ENCODE results near the gene MAP3K10. TPM values are rescaled to one million over a fixed set of nuclear protein-coding genes. Genes with fewer than 3 reads are reported as not detected.
"Not testable (repeated sequence)": the region's sequence is repeated elsewhere in the genome, so short reads cannot be mapped to it uniquely, and the experiment has no call there.

The MAP3K10 gene
- total RNA-seq, 1 donor from 2014 or later, result 5.5 TPM

DNA sequence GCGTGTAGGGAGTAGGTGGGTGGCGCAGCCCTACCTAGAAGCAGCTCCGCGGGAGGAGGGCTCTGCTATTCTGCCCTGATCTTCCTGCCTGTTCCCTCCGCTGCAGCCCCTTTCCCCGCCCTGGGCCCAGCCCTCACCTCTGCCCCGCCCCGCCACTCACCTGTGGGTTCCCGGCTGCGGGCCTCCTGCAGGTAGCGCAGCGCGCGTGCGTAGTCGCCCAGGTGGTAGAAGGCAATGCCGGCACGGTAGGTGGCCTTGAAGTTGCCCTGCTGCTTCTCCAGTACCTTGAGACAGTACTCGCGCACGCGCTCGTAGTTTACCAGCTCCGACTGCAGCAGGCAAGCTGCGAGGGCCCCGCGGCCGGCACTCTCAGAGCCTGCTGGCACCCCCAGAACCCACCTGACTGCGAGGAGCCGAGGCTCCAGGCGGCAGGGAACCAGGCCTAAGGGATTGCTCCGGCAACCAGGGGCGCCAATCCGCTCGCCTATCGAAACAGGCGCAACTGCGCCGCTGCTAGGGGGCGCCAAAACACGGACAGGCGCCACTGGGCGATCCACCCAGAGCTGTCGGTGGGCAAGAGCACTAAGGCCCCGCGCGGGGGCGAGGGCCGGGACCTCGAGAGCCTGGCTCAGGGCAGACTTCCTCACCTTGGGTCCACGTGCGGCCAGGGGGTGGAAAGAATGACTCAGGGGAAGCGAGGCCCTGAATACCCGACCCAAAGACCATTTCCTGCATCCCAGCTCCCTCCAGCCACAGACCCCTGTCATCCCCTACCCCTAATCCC is 26.0 kb downstream of the MAP3K10 start:
- DNase-seq (ENCODE audit: low read depth, low spot score), result no peak

DNA sequence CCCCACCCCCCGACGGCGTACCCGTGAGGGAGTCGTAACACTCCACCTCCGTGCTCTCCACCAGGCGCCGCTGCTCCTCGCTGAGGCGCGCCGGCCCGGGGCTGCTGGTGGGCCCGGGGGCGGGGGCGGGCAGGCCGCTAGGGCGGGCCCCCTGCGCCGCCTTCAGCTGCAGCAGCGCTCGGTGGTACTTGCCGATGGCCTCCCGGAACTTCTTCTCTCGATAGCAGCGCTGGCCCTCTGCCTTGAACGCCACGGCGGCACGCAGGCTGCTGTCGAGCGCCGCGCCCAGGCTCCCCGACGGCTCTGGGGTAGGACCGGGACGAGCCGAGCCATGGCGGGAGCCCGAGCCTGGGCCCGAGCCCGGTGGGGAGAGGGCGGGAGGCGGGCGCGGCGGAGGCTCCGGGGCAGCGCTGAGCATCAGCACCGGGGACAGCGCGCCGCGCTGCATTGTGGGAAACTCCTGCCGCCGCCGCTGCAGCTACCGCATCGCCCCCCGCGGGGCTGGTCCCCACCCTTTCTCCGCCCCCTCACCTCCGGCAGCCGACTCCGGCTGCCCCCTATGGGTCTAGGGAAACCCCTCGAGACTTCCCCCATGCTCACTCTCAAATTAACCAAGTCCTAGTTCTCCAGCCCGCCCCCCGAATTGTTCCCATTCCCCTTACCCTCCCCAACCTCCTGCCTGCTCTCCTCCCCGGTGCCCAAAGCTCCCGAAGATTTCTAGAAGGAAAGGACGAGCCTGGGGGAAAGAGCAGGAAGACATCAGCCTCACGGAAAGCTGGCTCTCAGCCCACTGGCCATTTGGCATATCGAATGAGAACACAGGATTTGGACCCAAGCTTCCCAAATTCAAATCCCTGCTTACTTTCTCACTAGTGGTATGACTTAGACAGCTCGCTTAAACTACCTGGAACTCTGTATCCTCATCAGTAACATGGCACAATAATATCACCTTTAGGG is 27.0 kb downstream of the MAP3K10 start, which contains the start of gene TTC9B:
TTC9B (minus strand) TSS at position 451 of the 957 bp plus-strand sequence; CDS start at position 448, 3 bp downstream.
- DNase-seq (ENCODE audit: low read depth, low spot score), result no peak

- not testable (repeated sequence) for DNase-seq (ENCODE audit: low read depth, low spot score)
These were observed 27.8 kb downstream of the MAP3K10 start for GRCh38 chr19:40219029-40219428.

GRCh38 chr19:40219721-40220276 is 28.6 kb downstream of the MAP3K10 start:
- peak; percentile 30 for DNase-seq (ENCODE audit: low read depth, low spot score)

- DNase-seq (ENCODE audit: low read depth, low spot score), result no peak
These were observed 29.4 kb downstream of the MAP3K10 start for GRCh38 chr19:40220674-40221073.

DNA sequence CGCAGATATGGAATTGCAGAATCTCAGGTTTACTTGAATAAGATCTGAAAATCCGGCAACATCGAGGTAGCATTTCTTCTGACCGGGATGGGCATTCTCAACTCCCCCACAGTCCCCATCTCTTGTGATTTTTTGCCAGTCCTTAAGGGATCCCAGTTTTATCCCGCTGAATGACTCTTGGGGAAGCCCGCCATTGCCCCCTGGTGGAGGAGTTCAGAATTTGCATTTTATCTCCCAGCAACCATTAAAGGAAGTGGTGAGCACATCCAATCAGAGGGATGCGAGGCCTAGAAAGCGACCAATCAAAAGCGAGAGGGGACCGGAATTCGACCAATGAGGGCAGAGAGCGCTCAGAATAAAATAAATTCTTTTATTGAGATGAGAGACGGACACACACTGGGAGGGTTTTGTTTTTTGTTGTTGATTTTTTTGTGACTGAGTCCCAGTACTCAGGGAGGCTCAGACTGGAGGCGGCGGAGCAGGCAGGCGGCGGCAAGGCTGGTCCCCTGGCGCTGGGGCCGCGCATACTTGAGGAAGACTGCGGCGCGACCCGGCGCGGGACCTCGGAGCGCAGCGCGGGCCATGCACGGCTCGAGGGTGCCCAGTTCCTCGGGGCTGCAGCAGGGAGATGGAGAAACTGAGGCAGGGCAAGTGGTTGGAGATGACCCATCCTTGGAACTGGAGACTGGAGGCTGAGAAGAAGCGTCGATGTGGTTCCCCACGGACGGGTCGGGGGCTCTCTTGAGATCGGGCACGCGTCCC is 30.8 kb downstream of the MAP3K10 start:
- DNase-seq (ENCODE audit: low read depth, low spot score), result peak; percentile 76

- DNase-seq (ENCODE audit: low read depth, low spot score), result no peak
These were observed 32.1 kb downstream of the MAP3K10 start for GRCh38 chr19:40223135-40223822.

GRCh38 chr19:40224342-40225150 is 33.3 kb downstream of the MAP3K10 start:
- DNase-seq (ENCODE audit: low read depth, low spot score), result no peak

- no peak for DNase-seq (ENCODE audit: low read depth, low spot score)
These were observed 34.4 kb downstream of the MAP3K10 start for GRCh38 chr19:40225440-40226305.

- no peak for DNase-seq (ENCODE audit: low read depth, low spot score)
These were observed 37.1 kb downstream of the MAP3K10 start for GRCh38 chr19:40228346-40228745.

DNA sequence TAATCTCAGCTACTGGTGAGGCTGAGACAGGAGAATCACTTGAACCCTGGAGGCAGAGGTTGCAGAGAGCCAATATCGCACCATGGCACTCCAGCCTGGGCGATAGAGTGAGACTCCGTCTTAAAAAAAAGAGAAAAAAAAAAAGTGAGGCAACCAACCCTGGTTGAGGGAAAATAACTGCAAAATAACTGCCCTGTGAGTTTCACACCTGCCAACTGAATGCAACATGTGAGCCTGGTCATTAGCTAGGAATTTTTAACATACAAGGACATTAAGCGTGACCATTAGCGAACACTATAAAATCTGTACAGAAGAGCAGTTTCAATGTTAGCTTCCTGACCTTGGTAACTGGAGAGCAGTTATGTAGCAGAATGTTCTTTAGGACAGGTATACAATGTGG is 37.6 kb downstream of the MAP3K10 start:
- no peak for DNase-seq (ENCODE audit: low read depth, low spot score)

DNA sequence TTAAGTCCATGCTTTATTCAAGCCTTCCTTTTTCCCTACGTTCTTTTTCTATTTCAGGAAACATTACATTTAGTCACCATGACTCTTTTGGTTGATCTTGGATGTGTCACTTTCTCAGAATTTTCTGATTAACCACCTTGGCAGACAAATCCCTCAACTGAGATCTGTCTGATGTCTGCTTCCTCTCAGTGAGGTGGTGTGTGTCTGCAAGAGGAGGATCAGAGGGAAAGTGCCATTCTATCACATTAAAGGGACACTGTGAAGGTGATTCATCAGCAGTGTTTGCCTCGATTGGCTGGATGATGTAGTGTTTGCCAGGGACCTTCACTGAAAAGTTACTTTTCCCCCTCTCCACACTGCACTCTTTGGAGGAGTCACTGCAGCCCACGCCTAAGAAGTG is 38.3 kb downstream of the MAP3K10 start:
- no peak for DNase-seq (ENCODE audit: low read depth, low spot score)

GRCh38 chr19:40229926-40230417 is 38.7 kb downstream of the MAP3K10 start:
- DNase-seq (ENCODE audit: low read depth, low spot score), result no peak

DNA sequence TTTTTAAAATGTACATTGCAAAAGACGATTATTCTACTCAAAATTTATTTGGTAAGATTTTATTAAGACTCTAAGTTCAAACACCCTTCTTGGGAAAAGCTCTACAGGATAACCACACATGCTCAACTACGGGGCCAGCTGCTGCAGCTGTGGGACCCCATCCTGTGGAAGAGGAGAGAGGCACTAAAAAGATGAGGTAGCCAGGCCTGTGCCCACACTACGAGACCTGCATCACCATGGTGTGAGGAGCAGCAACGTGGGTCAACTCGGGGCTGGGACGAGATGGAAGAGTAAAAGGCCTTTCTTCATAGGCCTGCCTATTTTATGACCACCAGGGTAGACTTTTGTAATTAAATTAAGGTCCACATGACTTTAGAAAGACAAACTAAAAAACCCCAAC is 39.8 kb downstream of the MAP3K10 start:
- no peak for DNase-seq (ENCODE audit: low read depth, low spot score)

DNA sequence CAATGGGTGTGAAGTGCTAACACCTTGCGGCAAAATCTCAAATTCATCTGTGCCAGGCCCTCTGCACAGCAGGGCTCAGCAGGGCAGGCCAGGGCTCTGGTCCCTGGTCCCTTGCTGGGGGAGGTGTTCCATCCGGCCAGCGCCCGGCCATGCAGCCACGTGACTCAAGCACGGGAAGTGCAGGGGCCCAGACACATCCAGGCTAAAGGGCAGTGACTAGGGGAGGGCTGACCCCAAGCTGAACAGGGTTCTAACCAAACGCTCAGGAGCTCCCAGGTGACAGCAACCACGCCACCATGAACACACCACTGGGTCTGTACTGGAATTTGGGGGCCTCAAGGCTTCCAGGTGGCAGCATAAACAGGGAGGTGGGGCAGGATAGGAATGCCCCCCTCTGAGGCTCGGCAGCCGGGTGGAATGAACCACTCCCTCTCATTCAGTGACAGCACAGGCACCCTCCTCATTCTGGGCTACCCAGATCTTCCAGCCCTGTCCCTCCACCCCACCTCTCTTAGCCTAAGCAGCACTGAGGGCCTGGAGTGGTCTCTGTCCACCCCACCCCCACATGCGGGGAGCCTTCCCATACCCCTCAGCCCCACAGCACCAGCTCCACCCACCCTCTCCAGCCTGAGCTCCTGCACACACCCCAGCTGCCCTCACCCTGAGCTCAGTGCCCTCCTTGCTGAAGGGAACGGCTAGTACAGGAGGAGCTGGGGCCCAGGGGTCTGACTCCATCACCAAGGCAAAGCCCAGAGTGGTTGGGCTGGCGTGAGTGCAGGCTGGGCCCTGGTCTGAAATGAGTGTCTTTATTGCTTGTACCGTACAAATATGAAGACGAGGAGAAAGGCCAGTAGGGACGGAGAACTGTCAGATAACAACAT is 40.6 kb downstream of the MAP3K10 start:
- no peak for DNase-seq (ENCODE audit: low read depth, low spot score)

GRCh38 chr19:40232479-40232878 is 41.3 kb downstream of the MAP3K10 start:
- DNase-seq (ENCODE audit: low read depth, low spot score), result no peak

All from pulmonary artery endothelial cell (primary cell).